Sigmoid colon (tissue), 7 donors: ENCODE data around the gene SLC39A11. TPM values are rescaled to one million over a fixed set of nuclear protein-coding genes. Genes with fewer than 3 reads are reported as not detected.
"Not testable (repeated sequence)": the region's sequence is repeated elsewhere in the genome, so short reads cannot be mapped to it uniquely, and the experiment has no call there.

Experiments
- DNase-seq: peaks from one replicate; pipeline ENCODE4 v3.0.0-alpha.2; 2019
- H3K27ac ChIP-seq, 4 donors: fragments of 200-600 bp; sonication (generic); one replicate each; pipeline ENCODE4 v1.5.1; 2016 to 2019; ENCODE audit warnings: mild to moderate bottlenecking in 1 of 4
- H3K27me3 ChIP-seq, 3 donors: fragments of 200-600 bp; sonication (generic); one replicate each; pipeline ENCODE4 v1.5.1; 2019; ENCODE audit warnings: mild to moderate bottlenecking in 1 of 3
- H3K36me3 ChIP-seq, 4 donors: fragments of 200-600 bp; sonication (generic); one replicate each; pipeline ENCODE4 v1.5.1; 2016 to 2019
- H3K4me1 ChIP-seq, 4 donors: fragments of 200-600 bp; sonication (generic); one replicate each; pipeline ENCODE4 v1.5.1; 2017 to 2019
- H3K4me3 ChIP-seq, 4 donors: fragments of 200-600 bp; sonication (generic); one replicate each; pipeline ENCODE4 v1.5.1; 2017 to 2019; ENCODE audit warnings: mild to moderate bottlenecking in 2 of 4, moderate library complexity in 1 of 4
- H3K9me3 ChIP-seq, 4 donors: fragments of 200-600 bp in 3 of 4; sonication (generic) in 3 of 4; one replicate each; pipeline versions ENCODE4 v1.5.1 to v1.6.1; 2013 to 2019
- EP300 ChIP-seq, 4 donors: sonication (generic); formaldehyde crosslinking; IDR thresholded peaks; one replicate each; pipeline ENCODE4 v1.6.1; 2017; ENCODE audit warnings: antibody characterized with exemption in 4 of 4
- POLR2A ChIP-seq, 2 donors: fragments of 450-650 bp; IDR thresholded peaks; one replicate each; pipeline ENCODE4 v1.6.1; 2016; ENCODE audit warnings: antibody characterized with exemption in 2 of 2, mild to moderate bottlenecking in 2 of 2, moderate library complexity in 2 of 2
- POLR2AphosphoS5 ChIP-seq, 4 donors: sonication (generic); formaldehyde crosslinking; IDR thresholded peaks; one replicate each; pipeline ENCODE4 v1.6.1; 2017; ENCODE audit warnings: antibody characterized with exemption in 4 of 4
- WGBS, 2 donors: extraction: QIAGEN DNeasy Blood & Tissue Kit; methylation state at CpG; one replicate each; pipeline ENCODE4 v1.1.7; 2013; 5-methylcytosine and 5-hydroxymethylcytosine counted together
- intact Hi-C: fragments of 100-400 bp; cut with DNase I; formaldehyde crosslinking; loops from one replicate; pipeline ENCODE4 v1.15.1; 2023
- polyA plus RNA-seq, 3 donors: library from polyadenylated mRNA; stranded (reverse); fragments of 200-250 nt; gene quantifications; one replicate each; pipeline ENCODE4 v1.2.3, GENCODE V29; 2013
- total RNA-seq, 4 donors: library from RNA; depleted of rRNA; stranded (reverse); fragments of >200 nt; gene quantifications; one replicate each; pipeline ENCODE4 v1.1.0, GENCODE V29; 2016
- TF ChIP-seq, protein P1 (sequence below), 4 experiments: fragments of 450-650 bp in 3 of 4; fragments of 200-600 bp in 1 of 4; IDR thresholded peaks; one replicate each; pipeline ENCODE4 v1.5.1; 2016 to 2019; ENCODE audit warnings: antibody characterized with exemption in 4 of 4, mild to moderate bottlenecking in 3 of 4, moderate library complexity in 2 of 4
- donor health status: healthy with polysubstance abuse.
- donor health status: Bipolar disorder and iron deficiency.
- donor health status: healthy.

Gene SLC39A11
- total and polyA plus RNA-seq, 7 donors: 7.6 to 16.4 (median 8.4) TPM

DNA sequence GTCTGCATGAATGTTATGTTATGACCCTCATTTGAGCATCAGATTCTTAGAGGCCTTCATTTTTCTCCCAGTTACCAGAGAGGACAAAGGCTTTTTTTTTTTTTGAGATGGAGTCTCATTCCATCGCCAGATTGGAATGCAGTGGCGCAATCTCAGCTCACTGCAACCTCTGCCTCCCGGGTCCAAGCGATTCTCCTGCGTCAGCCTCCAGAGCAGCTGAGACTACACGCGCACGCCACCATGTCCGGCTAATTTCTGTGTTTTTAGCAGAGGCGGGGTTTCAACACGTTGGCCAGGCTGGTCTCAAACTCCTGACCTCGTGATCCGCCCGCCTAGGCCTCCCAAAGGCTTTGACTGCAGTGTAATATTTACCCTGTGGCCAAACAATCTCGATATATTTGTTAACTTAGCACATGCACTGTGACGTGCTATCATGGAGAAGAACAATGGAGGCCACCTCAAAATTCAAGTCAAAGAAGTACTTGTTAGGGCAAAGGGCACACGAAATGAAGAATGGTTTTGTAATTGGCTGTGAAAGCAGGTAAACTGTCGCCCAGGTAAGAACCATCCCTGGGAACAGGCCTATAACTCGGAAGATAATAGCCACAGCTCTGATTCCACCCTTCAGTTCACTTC lies 303.4 kb downstream of the SLC39A11 start:
- Histone ChIP-seq H3K36me3 (no peaks in the 10 kb centered on the region), H3K27me3 (no peaks in the 10 kb centered on the region), H3K27ac (no peak overlapping the region), H3K4me1 (no peaks in the 10 kb centered on the region), H3K9me3 (peaks cover 0 to 2% (median 0%) of the 10 kb centered on the region in 4 donors), H3K4me3 (no peak overlapping the region)
- no peak for DNase-seq
- 94 to 95% methylated on average over 19 of the region's 19 CpGs for WGBS, 2 donors
- intact Hi-C loops: no loop called here
- TF ChIP-seq, protein P1, sequence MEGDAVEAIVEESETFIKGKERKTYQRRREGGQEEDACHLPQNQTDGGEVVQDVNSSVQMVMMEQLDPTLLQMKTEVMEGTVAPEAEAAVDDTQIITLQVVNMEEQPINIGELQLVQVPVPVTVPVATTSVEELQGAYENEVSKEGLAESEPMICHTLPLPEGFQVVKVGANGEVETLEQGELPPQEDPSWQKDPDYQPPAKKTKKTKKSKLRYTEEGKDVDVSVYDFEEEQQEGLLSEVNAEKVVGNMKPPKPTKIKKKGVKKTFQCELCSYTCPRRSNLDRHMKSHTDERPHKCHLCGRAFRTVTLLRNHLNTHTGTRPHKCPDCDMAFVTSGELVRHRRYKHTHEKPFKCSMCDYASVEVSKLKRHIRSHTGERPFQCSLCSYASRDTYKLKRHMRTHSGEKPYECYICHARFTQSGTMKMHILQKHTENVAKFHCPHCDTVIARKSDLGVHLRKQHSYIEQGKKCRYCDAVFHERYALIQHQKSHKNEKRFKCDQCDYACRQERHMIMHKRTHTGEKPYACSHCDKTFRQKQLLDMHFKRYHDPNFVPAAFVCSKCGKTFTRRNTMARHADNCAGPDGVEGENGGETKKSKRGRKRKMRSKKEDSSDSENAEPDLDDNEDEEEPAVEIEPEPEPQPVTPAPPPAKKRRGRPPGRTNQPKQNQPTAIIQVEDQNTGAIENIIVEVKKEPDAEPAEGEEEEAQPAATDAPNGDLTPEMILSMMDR (IDR thresholded peaks at IDR 0.05): no peak
- TF ChIP-seq EP300 (IDR thresholded peaks at IDR 0.05): no peak
- no peak for TF ChIP-seq POLR2A (IDR thresholded peaks at IDR 0.05)
- TF ChIP-seq POLR2AphosphoS5 (IDR thresholded peaks at IDR 0.05): no peak

DNA sequence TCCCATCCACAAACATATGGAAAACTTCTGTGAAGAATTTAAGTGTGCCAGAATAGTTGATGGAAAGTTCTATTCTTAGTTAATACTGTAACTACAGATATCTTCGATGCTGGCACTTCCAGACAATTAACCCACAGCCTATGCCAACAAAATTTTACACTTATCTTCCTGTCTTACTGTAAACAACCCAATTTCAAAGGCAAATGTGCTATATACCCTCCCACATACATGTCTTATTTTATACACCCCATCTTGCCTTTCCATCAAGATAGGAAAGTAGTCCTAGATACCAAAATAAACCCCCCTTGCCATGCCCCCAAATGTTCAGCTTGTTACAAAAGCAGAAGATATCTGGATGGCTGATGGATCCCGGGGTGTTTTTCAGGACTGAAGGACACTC lies 306.3 kb downstream of the SLC39A11 start:
- H3K27me3 ChIP-seq: no peaks in the 10 kb centered on the region
- TF ChIP-seq POLR2A (IDR thresholded peaks at IDR 0.05) (no peak), POLR2AphosphoS5 (IDR thresholded peaks at IDR 0.05) (no peak), EP300 (IDR thresholded peaks at IDR 0.05) (no peak)
- TF ChIP-seq, protein P1 (IDR thresholded peaks at IDR 0.05): no peak
- no peaks in the 10 kb centered on the region for H3K4me1 ChIP-seq
- WGBS, 2 donors: 74 to 81% methylated on average over 2 of the region's 2 CpGs
- intact Hi-C loops: no loop called here
- H3K27ac ChIP-seq: no peak overlapping the region
- DNase-seq: no peak
- no peaks in the 10 kb centered on the region for H3K36me3 ChIP-seq
- H3K4me3 ChIP-seq: no peak overlapping the region
- no peaks in the 10 kb centered on the region for H3K9me3 ChIP-seq

DNA sequence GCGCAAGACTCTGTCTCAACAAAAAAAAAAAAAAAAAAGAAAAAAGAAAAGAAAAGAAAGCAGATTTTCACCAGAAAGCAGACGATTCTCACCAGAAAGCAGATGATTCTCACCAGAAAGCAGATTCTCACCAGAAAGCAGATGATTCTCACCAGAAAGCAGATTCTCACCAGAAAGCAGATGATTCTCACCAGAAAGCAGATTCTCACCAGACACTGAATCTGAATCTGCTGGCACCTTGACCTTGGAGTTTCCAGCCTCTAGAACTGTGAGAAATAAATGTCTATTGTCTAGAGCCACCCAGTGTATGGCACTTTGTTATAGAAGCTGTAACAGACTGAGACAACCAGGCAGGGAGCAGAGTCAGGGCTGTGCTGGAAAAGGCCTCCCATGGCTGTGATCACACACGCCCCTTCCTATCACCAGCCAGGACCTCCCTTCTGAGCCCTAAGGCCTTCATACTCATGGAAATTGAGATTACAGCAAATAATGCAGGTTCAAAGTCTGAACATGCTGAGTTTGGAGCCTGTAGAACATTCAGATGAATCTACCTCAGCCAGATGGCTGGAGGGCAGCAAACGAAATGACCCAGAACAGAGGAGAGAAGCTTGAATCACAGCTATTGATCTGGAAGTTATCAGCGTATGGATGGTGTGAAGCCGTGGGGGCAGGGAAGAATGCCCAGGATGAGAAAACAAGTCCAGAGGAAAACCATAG lies 309.3 kb downstream of the SLC39A11 start:
- TF ChIP-seq EP300 (IDR thresholded peaks at IDR 0.05) (no peak), POLR2A (IDR thresholded peaks at IDR 0.05) (no peak), POLR2AphosphoS5 (IDR thresholded peaks at IDR 0.05) (no peak)
- TF ChIP-seq, protein P1 (IDR thresholded peaks at IDR 0.05): no peak
- intact Hi-C loops: no loop called here
- WGBS, 2 donors: 71 to 82% methylated on average over 6 of the region's 6 CpGs

DNA sequence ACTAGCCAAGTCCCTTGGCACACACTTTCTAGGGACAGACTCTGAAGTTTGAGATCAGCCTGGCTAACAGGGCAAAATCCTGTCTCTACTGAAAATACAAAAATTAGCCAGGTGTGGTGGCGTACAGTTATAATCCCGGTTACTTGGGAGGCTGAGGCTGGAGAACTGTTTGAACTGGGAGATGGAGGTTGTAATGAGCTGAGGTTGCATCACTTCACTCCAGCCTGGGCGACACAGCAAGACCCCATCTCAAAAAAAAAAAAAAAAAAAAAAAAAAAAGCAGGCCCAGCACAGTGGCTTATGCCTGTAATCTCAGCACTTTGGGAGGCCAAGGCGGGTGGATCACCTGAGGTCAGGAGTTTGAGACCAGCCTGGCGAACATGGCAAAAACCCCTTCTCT lies 310.1 kb downstream of the SLC39A11 start:
- H3K9me3 ChIP-seq, DNase-seq, H3K27ac ChIP-seq, H3K36me3 ChIP-seq, H3K4me3 ChIP-seq, H3K27me3 ChIP-seq, H3K4me1 ChIP-seq, intact Hi-C loops: not testable (repeated sequence)
- WGBS, 2 donors: 96 to 97% methylated on average over 5 of the region's 5 CpGs

More for the DNA sequence above, 309.3 kb downstream of the SLC39A11 start:
- H3K4me1 ChIP-seq: no peaks in the 10 kb centered on the region
- no peaks in the 10 kb centered on the region for H3K9me3 ChIP-seq
- DNase-seq: no peak
- no peaks in the 10 kb centered on the region for H3K27me3 ChIP-seq
- H3K36me3 ChIP-seq: no peaks in the 10 kb centered on the region
- no peak overlapping the region for H3K4me3 ChIP-seq
- no peak overlapping the region for H3K27ac ChIP-seq

DNA sequence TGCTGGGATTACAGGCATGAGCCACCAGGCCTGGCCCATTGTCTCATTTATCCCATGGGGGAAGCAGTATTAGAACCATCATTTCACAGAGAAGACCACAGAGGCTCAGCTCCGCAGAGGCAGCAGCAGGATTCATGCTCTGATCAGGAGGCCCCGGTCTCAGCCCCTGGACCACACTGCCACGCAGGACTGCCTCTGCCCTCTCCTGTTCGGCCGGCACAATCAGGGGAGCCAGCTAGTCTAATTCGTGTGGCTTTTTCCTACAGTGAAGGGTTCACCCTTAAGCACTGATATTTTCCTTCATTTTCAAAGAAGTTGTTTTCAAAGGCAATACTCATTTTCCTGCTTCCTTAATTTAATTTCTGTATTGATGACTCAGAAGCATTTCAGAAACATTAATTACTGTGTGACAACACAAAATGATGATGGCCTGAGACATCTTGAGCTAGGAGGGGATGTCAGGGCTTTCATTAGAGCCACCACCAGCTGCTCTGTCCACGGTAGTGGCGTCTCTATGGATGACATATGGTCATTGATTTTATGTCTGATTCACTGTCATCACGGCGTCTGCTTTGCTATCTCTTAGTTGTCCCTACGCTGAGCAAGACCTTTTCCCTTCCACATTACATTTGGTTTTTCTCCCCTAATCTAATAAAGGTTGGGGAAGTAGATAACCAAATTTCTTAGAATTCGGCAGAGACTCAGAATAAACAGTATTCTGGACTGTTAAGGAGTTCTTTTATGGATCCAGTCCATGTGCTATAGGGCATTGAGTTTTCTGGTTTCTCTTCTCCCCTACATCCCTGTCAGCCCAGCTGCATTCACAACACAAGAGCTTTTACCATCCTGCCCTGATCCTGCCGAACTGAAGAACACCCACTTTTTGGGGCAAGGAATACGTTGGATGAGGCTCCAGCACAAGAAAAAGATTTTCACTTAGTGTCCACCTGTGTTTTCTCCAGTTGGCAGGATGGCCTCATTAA lies 314.0 kb downstream of the SLC39A11 start:
- Histone ChIP-seq H3K27ac (no peak overlapping the region), H3K36me3 (no peaks in the 10 kb centered on the region), H3K4me1 (peaks cover 0 to 9% (median 0%) of the 10 kb centered on the region in 4 donors), H3K4me3 (no peak overlapping the region), H3K9me3 (no peaks in the 10 kb centered on the region), H3K27me3 (no peaks in the 10 kb centered on the region)
- TF ChIP-seq POLR2AphosphoS5 (IDR thresholded peaks at IDR 0.05): no peak
- TF ChIP-seq POLR2A (IDR thresholded peaks at IDR 0.05): no peak
- TF ChIP-seq EP300 (IDR thresholded peaks at IDR 0.05): no peak
- TF ChIP-seq, protein P1 (IDR thresholded peaks at IDR 0.05): no peak
- 95% methylated on average over 14 of the region's 14 CpGs for WGBS, 2 donors
- intact Hi-C loops: no loop called here
- no peak for DNase-seq
